ENCODE data around the gene CA11. TPM values are rescaled to one million over a fixed set of nuclear protein-coding genes. Genes with fewer than 3 reads are reported as not detected.

The CA11 gene
- total and polyA plus RNA-seq, 12 donors = 1.8 to 24.5 (median 3.8) TPM

DNA sequence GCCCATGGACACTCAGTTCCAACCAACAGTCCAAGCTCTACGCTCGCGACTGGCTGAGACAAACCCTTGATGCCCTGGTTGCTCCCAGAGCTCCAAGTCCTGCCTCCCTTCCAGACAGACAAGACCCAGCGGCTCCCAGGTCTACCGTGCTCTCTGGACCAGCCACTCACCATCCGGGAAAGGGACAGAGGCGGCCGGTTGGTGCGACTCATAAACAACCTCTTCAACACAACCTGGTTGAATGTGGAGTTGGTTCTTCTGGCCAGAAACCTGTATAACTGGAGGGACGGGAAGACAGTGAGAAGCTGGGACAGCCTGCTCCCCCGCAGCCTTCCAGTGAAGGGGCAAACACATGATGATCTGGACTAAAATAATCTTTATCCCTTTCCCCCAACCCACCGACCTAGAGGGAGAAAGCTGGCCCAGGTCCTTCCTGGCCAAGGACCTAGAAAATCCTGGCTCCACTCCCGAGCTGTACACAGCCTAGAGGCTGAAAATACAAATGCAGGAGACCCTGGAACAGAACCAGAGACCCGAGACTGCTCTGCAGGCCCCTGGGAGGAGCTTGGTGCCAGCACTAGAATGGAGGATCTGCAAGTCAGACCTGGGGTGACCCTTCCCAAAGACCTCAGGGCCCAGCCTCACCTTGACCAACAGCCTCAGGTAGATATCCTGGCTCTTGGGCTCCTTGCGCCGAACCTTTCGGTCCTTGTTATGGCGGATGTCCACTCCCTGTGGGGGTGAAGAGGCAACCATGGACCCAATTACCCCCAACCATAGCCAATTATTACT, 28.6 kb downstream of the CA11 start:
- ATAC-seq (no peak), DNase-seq (no peak)
- TF ChIP-seq, protein P1, sequence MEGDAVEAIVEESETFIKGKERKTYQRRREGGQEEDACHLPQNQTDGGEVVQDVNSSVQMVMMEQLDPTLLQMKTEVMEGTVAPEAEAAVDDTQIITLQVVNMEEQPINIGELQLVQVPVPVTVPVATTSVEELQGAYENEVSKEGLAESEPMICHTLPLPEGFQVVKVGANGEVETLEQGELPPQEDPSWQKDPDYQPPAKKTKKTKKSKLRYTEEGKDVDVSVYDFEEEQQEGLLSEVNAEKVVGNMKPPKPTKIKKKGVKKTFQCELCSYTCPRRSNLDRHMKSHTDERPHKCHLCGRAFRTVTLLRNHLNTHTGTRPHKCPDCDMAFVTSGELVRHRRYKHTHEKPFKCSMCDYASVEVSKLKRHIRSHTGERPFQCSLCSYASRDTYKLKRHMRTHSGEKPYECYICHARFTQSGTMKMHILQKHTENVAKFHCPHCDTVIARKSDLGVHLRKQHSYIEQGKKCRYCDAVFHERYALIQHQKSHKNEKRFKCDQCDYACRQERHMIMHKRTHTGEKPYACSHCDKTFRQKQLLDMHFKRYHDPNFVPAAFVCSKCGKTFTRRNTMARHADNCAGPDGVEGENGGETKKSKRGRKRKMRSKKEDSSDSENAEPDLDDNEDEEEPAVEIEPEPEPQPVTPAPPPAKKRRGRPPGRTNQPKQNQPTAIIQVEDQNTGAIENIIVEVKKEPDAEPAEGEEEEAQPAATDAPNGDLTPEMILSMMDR (IDR thresholded peaks at IDR 0.05) = no peak
- Histone ChIP-seq H3K27me3 (no peaks in the 10 kb centered on the region), H3K4me3 (peak overlapping the region in 9 of 10 donors; percentile 21 to 95 (median 81)), H3K4me1 (peaks cover 12 to 44% (median 27%) of the 10 kb centered on the region in 9 donors), H3K9me3 (no peaks in the 10 kb centered on the region), H3K36me3 (peaks cover 0 to 39% (median 22%) of the 10 kb centered on the region in 9 donors), H3K27ac (peak overlapping the region in 6 of 10 donors; percentile 83 to 92 (median 88))
- intact Hi-C loops (cut with DNase I) = no loop called here
- WGBS, 2 donors = 65 to 67% methylated on average over 18 of the region's 18 CpGs

- H3K4me1 ChIP-seq = peaks cover 12 to 42% (median 27%) of the 10 kb centered on the region in 9 donors
- 61 to 70% methylated on average over 12 of the region's 12 CpGs for WGBS, 2 donors
- DNase-seq (no peak), ATAC-seq (no peak)
- TF ChIP-seq, protein P1 (IDR thresholded peaks at IDR 0.05) = no peak
- intact Hi-C loops (cut with DNase I) = no loop called here
- no peak overlapping the region for H3K27ac ChIP-seq
- no peaks in the 10 kb centered on the region for H3K27me3 ChIP-seq
- H3K9me3 ChIP-seq = no peaks in the 10 kb centered on the region
- H3K4me3 ChIP-seq = peak overlapping the region in 1 of 10 donors; percentile 84
- peaks cover 0 to 38% (median 22%) of the 10 kb centered on the region in 9 donors for H3K36me3 ChIP-seq
These were observed 29.4 kb downstream of the CA11 start for GRCh38 chr19:48616491-48617056.

- H3K27me3 ChIP-seq = no peaks in the 10 kb centered on the region
- TF ChIP-seq, protein P1 (IDR thresholded peaks at IDR 0.05) = no peak
- DNase-seq = no peak
- intact Hi-C loops (cut with DNase I) = no loop called here
- no peak overlapping the region for H3K27ac ChIP-seq
- peaks cover 0 to 34% (median 22%) of the 10 kb centered on the region in 9 donors for H3K36me3 ChIP-seq
- peaks cover 12 to 36% (median 27%) of the 10 kb centered on the region in 9 donors for H3K4me1 ChIP-seq
- no peaks in the 10 kb centered on the region for H3K9me3 ChIP-seq
- ATAC-seq = no peak
- H3K4me3 ChIP-seq = no peak overlapping the region
- 85% methylated on average over 16 of the region's 16 CpGs for WGBS, 2 donors
These were observed 29.9 kb downstream of the CA11 start for GRCh38 chr19:48616041-48616436.

- peaks cover 0 to 31% (median 22%) of the 10 kb centered on the region in 9 donors for H3K36me3 ChIP-seq
- DNase-seq (no peak), ATAC-seq (no peak)
- H3K27ac ChIP-seq = no peak overlapping the region
- H3K4me3 ChIP-seq = no peak overlapping the region
- peaks cover 12 to 35% (median 27%) of the 10 kb centered on the region in 9 donors for H3K4me1 ChIP-seq
- intact Hi-C loops (cut with DNase I) = no loop called here
- TF ChIP-seq, protein P1 (IDR thresholded peaks at IDR 0.05) = no peak
- H3K27me3 ChIP-seq = no peaks in the 10 kb centered on the region
- H3K9me3 ChIP-seq = no peaks in the 10 kb centered on the region
- WGBS, 2 donors = 73 to 81% methylated on average over 19 of the region's 19 CpGs
These were observed 30.6 kb downstream of the CA11 start for GRCh38 chr19:48615231-48616040.
